Parathyroid adenoma (tissue), 2 donors: Measurements from ENCODE around the gene INTS3.

Experiments used
- H2AFZ ChIP-seq: fragments of 300-600 bp; sonication (generic); one replicate; pipeline ENCODE4 v1.7.0; 2017; ENCODE audit warnings: antibody characterized with exemption, mild to moderate bottlenecking
- H3K27ac ChIP-seq: fragments of 300-600 bp; sonication (generic); one replicate; pipeline ENCODE4 v1.7.0; 2017
- H3K27me3 ChIP-seq: fragments of 300-600 bp; sonication (generic); one replicate; pipeline ENCODE4 v1.7.0; 2017; ENCODE audit warnings: low read length; ENCODE audit not compliant: control insufficient read depth, insufficient read depth
- H3K36me3 ChIP-seq: fragments of 300-600 bp; sonication (generic); one replicate; pipeline ENCODE4 v1.7.0; 2017; ENCODE audit warnings: low read length; ENCODE audit not compliant: control insufficient read depth, insufficient read depth
- H3K4me1 ChIP-seq: fragments of 300-600 bp; sonication (generic); one replicate; pipeline ENCODE4 v1.7.0; 2017; ENCODE audit warnings: control low read depth
- H3K4me2 ChIP-seq: fragments of 300-600 bp; sonication (generic); one replicate; pipeline ENCODE4 v1.7.0; 2017; ENCODE audit warnings: low read length
- H3K4me3 ChIP-seq: fragments of 300-600 bp; sonication (generic); one replicate; pipeline ENCODE4 v1.7.0; 2017; ENCODE audit warnings: low read depth, low read length
- H3K79me2 ChIP-seq: fragments of 300-600 bp; sonication (generic); one replicate; pipeline ENCODE4 v1.7.0; 2017; ENCODE audit warnings: control low read depth
- H3K9ac ChIP-seq: fragments of 300-600 bp; sonication (generic); one replicate; pipeline ENCODE4 v1.7.0; 2017; ENCODE audit warnings: mild to moderate bottlenecking
- H3K9me3 ChIP-seq: fragments of 300-600 bp; sonication (generic); one replicate; pipeline ENCODE4 v1.7.0; 2017; ENCODE audit warnings: low read length; ENCODE audit not compliant: control insufficient read depth
- CTCF ChIP-seq: fragments of 300-600 bp; sonication (generic); IDR thresholded peaks from one replicate; pipeline ENCODE4 v1.7.0; 2017; ENCODE audit warnings: antibody characterized with exemption, mild to moderate bottlenecking
- donor health status: primary hyperparathyroidism.

INTS3 gene

DNA sequence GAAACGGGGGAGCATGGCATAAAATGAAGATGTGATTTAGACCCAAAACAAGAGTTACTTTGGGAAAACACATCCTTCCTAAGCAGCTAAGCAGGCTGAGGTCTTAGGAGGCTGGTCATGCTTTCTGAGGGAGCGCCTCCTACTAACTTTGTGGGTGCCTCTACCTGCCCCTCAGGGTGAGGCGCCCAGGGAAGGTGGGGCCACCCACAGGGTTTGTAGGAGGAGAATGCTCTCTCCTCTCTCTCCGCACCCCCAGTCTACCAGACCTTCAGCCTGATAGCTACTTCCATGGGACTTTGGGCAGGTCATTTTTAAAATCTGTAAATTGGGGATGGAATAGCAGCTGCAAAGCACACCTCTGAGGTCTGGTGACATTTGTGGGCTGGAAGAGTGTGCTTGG is 71.2 kb downstream of the INTS3 start:
- H2AFZ ChIP-seq: no peak overlapping the region
- no peak for TF ChIP-seq CTCF

GRCh38 chr1:153799566-153800465 is 72.0 kb downstream of the INTS3 start:
- H3K27me3 ChIP-seq: no peaks in the 10 kb centered on the region
- H3K4me1 ChIP-seq: no peaks in the 10 kb centered on the region
- no peak overlapping the region for H3K4me2 ChIP-seq
- H3K27ac ChIP-seq: no peak overlapping the region
- no peak for TF ChIP-seq CTCF
- H3K79me2 ChIP-seq: no peaks in the 10 kb centered on the region
- H3K36me3 ChIP-seq: no peaks in the 10 kb centered on the region
- no peak overlapping the region for H3K9ac ChIP-seq
- H2AFZ ChIP-seq: no peak overlapping the region
- H3K4me3 ChIP-seq: no peak overlapping the region
- H3K9me3 ChIP-seq: no peaks in the 10 kb centered on the region

More for the DNA sequence above, 71.2 kb downstream of the INTS3 start:
- Histone ChIP-seq H3K9me3 (no peaks in the 10 kb centered on the region), H3K36me3 (no peaks in the 10 kb centered on the region), H3K27me3 (no peaks in the 10 kb centered on the region), H3K4me1 (no peaks in the 10 kb centered on the region), H3K4me2 (no peak overlapping the region), H3K4me3 (no peak overlapping the region), H3K27ac (no peak overlapping the region), H3K79me2 (no peaks in the 10 kb centered on the region), H3K9ac (no peak overlapping the region)

DNA sequence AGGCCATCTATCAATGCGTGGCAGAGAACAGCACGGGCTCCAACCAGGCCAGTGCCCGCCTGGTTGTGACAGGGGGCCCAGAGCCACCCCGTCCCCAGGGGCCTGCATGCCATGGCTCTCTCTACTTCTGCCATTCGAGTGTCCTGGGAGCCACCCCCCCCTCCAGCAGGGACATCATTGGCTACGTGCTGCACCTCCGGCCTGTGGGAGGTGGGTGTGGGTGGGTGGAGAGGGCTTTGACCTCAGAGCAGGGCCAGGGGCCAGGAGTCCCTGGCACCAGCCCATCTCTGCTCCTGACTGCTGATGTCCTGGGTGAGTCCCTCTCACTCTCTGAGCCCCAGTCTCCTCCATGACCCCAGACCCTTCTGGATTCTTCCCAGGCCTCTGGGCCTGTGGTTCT is 72.7 kb downstream of the INTS3 start:
- Histone ChIP-seq H3K36me3 (no peaks in the 10 kb centered on the region), H3K4me3 (no peak overlapping the region), H3K27ac (no peak overlapping the region), H3K4me1 (no peaks in the 10 kb centered on the region), H3K9ac (no peak overlapping the region), H3K27me3 (no peaks in the 10 kb centered on the region), H2AFZ (no peak overlapping the region), H3K9me3 (no peaks in the 10 kb centered on the region), H3K4me2 (no peak overlapping the region), H3K79me2 (no peaks in the 10 kb centered on the region)
- no peak for TF ChIP-seq CTCF

- Histone ChIP-seq H3K4me3 (no peak overlapping the region), H3K4me2 (no peak overlapping the region), H3K27me3 (no peaks in the 10 kb centered on the region), H3K9me3 (no peaks in the 10 kb centered on the region), H3K79me2 (no peaks in the 10 kb centered on the region), H3K27ac (no peak overlapping the region), H3K4me1 (no peaks in the 10 kb centered on the region), H2AFZ (no peak overlapping the region), H3K9ac (no peak overlapping the region), H3K36me3 (no peaks in the 10 kb centered on the region)
- no peak for TF ChIP-seq CTCF
Measured at GRCh38 chr1:153801028-153801625, 73.3 kb downstream of the INTS3 start.
